NB4 (cell line): Measurements from ENCODE around the gene TAS2R42.

ENCODE experiments used
- DNase-seq: peaks from one replicate; pipeline ENCODE4 v3.0.0; 2010; ENCODE audit warnings: low read depth
- H3K4me3 ChIP-seq: one replicate; pipeline ENCODE4 v1.5.1; 2011; ENCODE audit warnings: mild to moderate bottlenecking, low read depth, low read length, moderate library complexity
- MYC ChIP-seq: IDR thresholded peaks from 2 replicates; pipeline ENCODE4 v1.6.1; 2011; ENCODE audit warnings: low read depth, low read length
- POLR2A ChIP-seq: IDR thresholded peaks from 2 replicates; pipeline ENCODE4 v1.6.1; 2011; ENCODE audit warnings: mild to moderate bottlenecking; ENCODE audit not compliant: insufficient read length; ENCODE audit errors: extremely low read depth
- TF ChIP-seq, protein P1 (sequence below): IDR thresholded peaks from one replicate; pipeline ENCODE4 v1.5.1; 2012; ENCODE audit warnings: low read depth, low read length
- TF ChIP-seq, protein P2 (sequence below): IDR thresholded peaks from 2 replicates; pipeline ENCODE4 v1.6.1; 2011; ENCODE audit warnings: low read depth, low read length

TAS2R42 gene

DNA sequence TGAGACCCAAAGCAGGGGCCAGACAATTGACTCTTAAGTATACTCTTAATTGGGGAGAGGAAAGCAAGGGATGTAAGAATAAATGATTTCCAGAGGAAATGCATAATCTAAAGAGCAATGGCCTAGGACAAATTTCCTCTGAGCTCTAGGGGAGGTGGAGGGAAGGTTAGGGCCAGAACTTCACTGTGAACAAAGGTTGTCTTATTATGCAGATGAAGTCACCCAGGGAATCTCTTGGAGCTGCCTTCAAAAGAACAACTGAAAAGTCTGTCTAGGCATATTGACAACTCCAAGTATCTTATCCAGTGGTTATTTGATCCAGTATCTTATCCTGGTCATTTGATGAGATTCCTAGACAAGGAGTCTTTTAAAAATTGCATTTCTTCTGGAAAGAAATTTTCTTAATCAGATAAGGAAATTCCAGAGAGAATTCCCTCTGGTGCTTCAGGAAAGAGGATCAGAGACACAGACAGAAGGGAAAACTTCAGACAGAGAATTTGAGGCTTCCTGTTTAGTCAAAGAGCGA lies 32.3 kb downstream of the TAS2R42 start:
- H3K4me3 ChIP-seq = no peak overlapping the region
- no peak for DNase-seq
- TF ChIP-seq, protein P1, sequence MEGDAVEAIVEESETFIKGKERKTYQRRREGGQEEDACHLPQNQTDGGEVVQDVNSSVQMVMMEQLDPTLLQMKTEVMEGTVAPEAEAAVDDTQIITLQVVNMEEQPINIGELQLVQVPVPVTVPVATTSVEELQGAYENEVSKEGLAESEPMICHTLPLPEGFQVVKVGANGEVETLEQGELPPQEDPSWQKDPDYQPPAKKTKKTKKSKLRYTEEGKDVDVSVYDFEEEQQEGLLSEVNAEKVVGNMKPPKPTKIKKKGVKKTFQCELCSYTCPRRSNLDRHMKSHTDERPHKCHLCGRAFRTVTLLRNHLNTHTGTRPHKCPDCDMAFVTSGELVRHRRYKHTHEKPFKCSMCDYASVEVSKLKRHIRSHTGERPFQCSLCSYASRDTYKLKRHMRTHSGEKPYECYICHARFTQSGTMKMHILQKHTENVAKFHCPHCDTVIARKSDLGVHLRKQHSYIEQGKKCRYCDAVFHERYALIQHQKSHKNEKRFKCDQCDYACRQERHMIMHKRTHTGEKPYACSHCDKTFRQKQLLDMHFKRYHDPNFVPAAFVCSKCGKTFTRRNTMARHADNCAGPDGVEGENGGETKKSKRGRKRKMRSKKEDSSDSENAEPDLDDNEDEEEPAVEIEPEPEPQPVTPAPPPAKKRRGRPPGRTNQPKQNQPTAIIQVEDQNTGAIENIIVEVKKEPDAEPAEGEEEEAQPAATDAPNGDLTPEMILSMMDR = no peak
- TF ChIP-seq POLR2A (no peak), MYC (no peak)
- TF ChIP-seq, protein P2, sequence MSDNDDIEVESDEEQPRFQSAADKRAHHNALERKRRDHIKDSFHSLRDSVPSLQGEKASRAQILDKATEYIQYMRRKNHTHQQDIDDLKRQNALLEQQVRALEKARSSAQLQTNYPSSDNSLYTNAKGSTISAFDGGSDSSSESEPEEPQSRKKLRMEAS = no peak

DNA sequence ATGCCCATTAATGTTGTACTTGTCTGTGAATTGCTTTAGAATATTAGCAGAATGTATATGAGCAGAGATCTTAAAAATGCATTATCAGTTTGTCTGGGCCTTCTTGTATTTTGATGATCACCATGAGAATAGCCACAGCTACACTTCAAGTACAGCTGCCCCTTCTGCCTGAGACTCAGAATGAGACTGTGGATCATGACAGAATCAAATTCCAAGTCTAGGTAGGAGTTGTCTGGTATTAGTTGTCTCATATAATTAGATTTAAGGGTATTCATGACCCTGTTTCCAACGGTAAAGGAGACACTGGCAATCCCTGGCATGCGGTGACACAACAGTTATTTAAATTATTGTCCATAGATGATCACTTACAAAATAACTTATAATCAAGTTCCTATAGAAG lies 34.0 kb downstream of the TAS2R42 start:
- no peak overlapping the region for H3K4me3 ChIP-seq
- DNase-seq = no peak
- TF ChIP-seq MYC (no peak), POLR2A (no peak)
- TF ChIP-seq, protein P2 = no peak
- TF ChIP-seq, protein P1 = no peak

DNA sequence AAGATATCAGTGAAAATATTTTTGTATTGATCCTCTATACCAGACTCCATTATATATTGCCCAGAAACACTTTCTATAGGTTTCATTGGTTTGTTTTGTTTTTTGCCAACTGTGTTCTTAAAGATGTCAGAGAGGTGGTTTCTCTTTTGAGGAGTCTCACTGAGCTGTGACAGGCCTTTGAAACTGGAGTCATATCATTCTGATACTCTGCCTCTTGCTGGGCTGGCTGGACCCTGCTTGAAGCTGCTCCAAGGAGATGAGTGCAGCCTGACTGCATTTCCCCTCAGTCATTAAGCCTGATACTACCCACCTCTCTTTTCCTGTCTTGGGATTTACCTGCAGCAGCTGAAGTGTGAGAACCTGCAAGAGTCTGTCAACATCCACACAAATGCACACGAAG lies 35.9 kb downstream of the TAS2R42 start:
- no peak for DNase-seq
- H3K4me3 ChIP-seq = no peak overlapping the region
- TF ChIP-seq MYC (no peak), POLR2A (no peak)
- TF ChIP-seq, protein P2 = no peak
- TF ChIP-seq, protein P1 = no peak

DNA sequence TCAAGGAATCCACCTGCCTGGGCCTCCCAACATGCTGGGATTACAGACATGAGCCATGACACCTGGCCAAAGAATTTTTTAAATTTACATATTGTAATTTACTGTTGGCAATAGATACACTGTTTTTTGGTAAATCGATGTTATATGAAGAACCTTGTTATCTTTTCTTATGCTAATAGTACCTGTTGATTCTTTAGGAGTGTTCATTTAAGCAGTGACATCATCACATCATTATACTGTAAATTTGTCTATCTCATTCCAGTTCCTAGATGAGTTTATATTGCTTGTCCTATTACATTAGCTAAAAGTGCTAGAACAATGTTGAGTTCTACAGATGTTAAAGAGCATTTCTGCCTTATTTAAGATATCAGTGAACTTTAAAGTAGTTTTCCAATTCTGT lies 39.3 kb downstream of the TAS2R42 start:
- DNase-seq = no peak
- no peak overlapping the region for H3K4me3 ChIP-seq
- TF ChIP-seq, protein P1 = no peak
- TF ChIP-seq POLR2A (no peak), MYC (no peak)
- TF ChIP-seq, protein P2 = no peak

DNA sequence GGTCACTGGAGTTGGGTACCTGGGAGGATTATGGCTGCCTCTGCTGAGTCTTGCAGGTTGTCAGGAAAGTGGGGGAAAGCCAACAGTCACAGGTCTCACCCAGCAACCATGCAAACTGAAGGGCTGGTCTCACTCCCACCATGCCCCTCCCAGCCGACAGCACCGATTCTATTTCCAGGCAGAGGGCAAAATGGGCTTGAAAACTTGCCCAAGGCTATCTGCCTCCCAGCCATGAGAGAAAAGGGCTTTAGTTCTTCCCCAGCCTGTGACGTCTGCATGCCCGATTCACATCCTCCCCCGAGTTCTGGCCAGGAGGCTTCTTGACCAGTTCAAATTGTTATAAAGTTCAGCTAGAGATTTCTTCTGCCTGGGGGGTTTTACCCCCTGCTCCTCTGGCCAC lies 42.4 kb downstream of the TAS2R42 start:
- no peak for DNase-seq
- no peak overlapping the region for H3K4me3 ChIP-seq
- TF ChIP-seq, protein P2 = no peak
- TF ChIP-seq, protein P1 = no peak
- no peak for TF ChIP-seq POLR2A
- no peak for TF ChIP-seq MYC
